IMR-90 (cell line): ENCODE results near the gene DAAM1. TPM values are rescaled to one million over a fixed set of nuclear protein-coding genes. Genes with fewer than 3 reads are reported as not detected.

Source experiments
- ATAC-seq: fragments of 200-7000 bp; cut with Tn5 transposase; 2 replicates; pipeline ENCODE4 v1.9.1; 2020; ENCODE audit warnings: low read depth, mild to moderate bottlenecking, moderate library complexity
- BruUV-seq: library from RNA; stranded (reverse); fragments of 400-500 nt; replicated peaks from 2 replicates; lab custom pipeline; 2021; lab: Mats Ljungman, UMichigan
- CTCF ChIA-PET: fragments of 300-600 bp; formaldehyde crosslinking; extraction: SDS; loops from one replicate; lab custom pipeline; 2021; ENCODE audit warnings: antibody characterized with exemption; lab: Yijun Ruan, JAX
- POLR2A ChIA-PET: fragments of 300-600 bp; sonication (Branson Sonifier 250); formaldehyde crosslinking; loops from one replicate; lab custom pipeline; 2022; ENCODE audit warnings: antibody characterized with exemption; ENCODE audit not compliant: unreplicated experiment; lab: Charles Lee
- DNase-seq: peaks from one replicate; pipeline ENCODE4 v3.0.0; 2013
- H2AFZ ChIP-seq: replicated peaks from 2 replicates; pipeline ENCODE3; 2013; ENCODE audit warnings: low read length, mild to moderate bottlenecking; ENCODE audit not compliant: poor library complexity
- H2AK5ac ChIP-seq: 2 replicates; pipeline ENCODE4 v1.6.1; 2013; ENCODE audit warnings: low read depth, low read length, inconsistent platforms
- H2AK9ac ChIP-seq: replicated peaks from 2 replicates; pipeline ENCODE3; 2013; ENCODE audit warnings: mild to moderate bottlenecking, low read depth, low read length, moderate library complexity; ENCODE audit not compliant: poor library complexity
- H2BK120ac ChIP-seq: 2 replicates; pipeline ENCODE4 v1.6.1; 2013; ENCODE audit warnings: low read depth, low read length, inconsistent platforms
- H2BK15ac ChIP-seq: 3 replicates; pipeline ENCODE4 v1.6.1; 2013; ENCODE audit warnings: low read depth, low read length, inconsistent platforms
- H2BK20ac ChIP-seq: 2 replicates; pipeline ENCODE4 v1.6.1; 2013; ENCODE audit warnings: low read depth, mild to moderate bottlenecking, inconsistent platforms, low read length, moderate library complexity
- H2BK5ac ChIP-seq: 2 replicates; pipeline ENCODE4 v1.6.1; 2013; ENCODE audit warnings: mild to moderate bottlenecking, low read depth, low read length, inconsistent platforms; ENCODE audit not compliant: poor library complexity, severe bottlenecking
- H3K14ac ChIP-seq: replicated peaks from 2 replicates; pipeline ENCODE4 v1.6.1; 2013; ENCODE audit warnings: low read depth, low read length, inconsistent platforms
- H3K18ac ChIP-seq: 2 replicates; pipeline ENCODE4 v1.6.1; 2013; ENCODE audit warnings: low read depth, low read length, control low read depth
- H3K23ac ChIP-seq: 2 replicates; pipeline ENCODE4 v1.6.1; 2013; ENCODE audit warnings: low read depth, low read length, inconsistent platforms
- H3K27ac ChIP-seq: 2 replicates; pipeline ENCODE4 v1.5.1; 2013; ENCODE audit warnings: mild to moderate bottlenecking, control low read depth, low read length; ENCODE audit not compliant: insufficient read depth
- H3K27me3 ChIP-seq: 2 replicates; pipeline ENCODE4 v1.6.1; 2013; ENCODE audit warnings: low read length; ENCODE audit not compliant: control insufficient read depth, insufficient read depth
- H3K36me3 ChIP-seq: 2 replicates; pipeline ENCODE4 v1.6.1; 2013; ENCODE audit warnings: low read length, mixed read lengths; ENCODE audit not compliant: control insufficient read depth, insufficient read depth
- H3K4ac ChIP-seq: 2 replicates; pipeline ENCODE4 v1.6.1; 2013; ENCODE audit warnings: low read depth, low read length, inconsistent platforms
- H3K4me1 ChIP-seq: 2 replicates; pipeline ENCODE4 v1.6.1; 2013; ENCODE audit warnings: low read length, mixed read lengths; ENCODE audit not compliant: control insufficient read depth, insufficient read depth
- H3K4me2 ChIP-seq: 2 replicates; pipeline ENCODE4 v1.6.1; 2013; ENCODE audit warnings: low read depth, mild to moderate bottlenecking, control low read depth, low read length, moderate library complexity
- H3K4me3 ChIP-seq: 2 replicates; pipeline ENCODE4 v1.5.1; 2013; ENCODE audit warnings: low read depth, mild to moderate bottlenecking, control low read depth, low read length, moderate library complexity; ENCODE audit not compliant: insufficient read depth
- H3K56ac ChIP-seq: 2 replicates; pipeline ENCODE4 v1.6.1; 2013; ENCODE audit warnings: low read length, inconsistent platforms; ENCODE audit not compliant: insufficient read depth; ENCODE audit errors: extremely low read depth
- H3K79me1 ChIP-seq, 2 experiments: 2 replicates each; pipeline ENCODE4 v1.6.1; 2013; ENCODE audit warnings: low read length in 2 of 2, inconsistent platforms in 1 of 2, low read depth in 1 of 2
- H3K9ac ChIP-seq: 2 replicates; pipeline ENCODE4 v1.6.1; 2013; ENCODE audit warnings: low read depth, low read length, control low read depth
- H3K9me1 ChIP-seq: 2 replicates; pipeline ENCODE4 v1.6.1; 2013; ENCODE audit warnings: low read length, inconsistent platforms; ENCODE audit not compliant: insufficient read depth
- H3K9me3 ChIP-seq: 2 replicates; pipeline ENCODE4 v1.6.1; 2013; ENCODE audit warnings: low read length; ENCODE audit not compliant: control insufficient read depth, insufficient read depth
- H4K20me1 ChIP-seq: 2 replicates; pipeline ENCODE4 v1.6.1; 2013; ENCODE audit warnings: low read length, inconsistent platforms; ENCODE audit not compliant: insufficient read depth
- H4K5ac ChIP-seq: 2 replicates; pipeline ENCODE4 v1.6.1; 2013; ENCODE audit warnings: mild to moderate bottlenecking, low read depth, low read length, control low read depth
- H4K8ac ChIP-seq, 2 experiments: 2 replicates each; pipeline ENCODE4 v1.6.1; 2013; ENCODE audit warnings: low read depth in 2 of 2, low read length in 2 of 2, control low read depth in 1 of 2, inconsistent platforms in 1 of 2
- H4K91ac ChIP-seq: 2 replicates; pipeline ENCODE4 v1.6.1; 2013; ENCODE audit warnings: low read depth, low read length, inconsistent platforms; ENCODE audit not compliant: insufficient read depth
- CEBPB ChIP-seq: IDR thresholded peaks from 2 replicates; pipeline ENCODE4 v1.6.1; 2012; ENCODE audit warnings: low read depth, low read length, improper control_type of control experiment
- CTCF ChIP-seq: conservative IDR thresholded peaks from 2 replicates; pipeline ENCODE4 v1.5.1; 2012; ENCODE audit warnings: mild to moderate bottlenecking, low read depth, low read length, improper control_type of control experiment
- MXI1 ChIP-seq: IDR thresholded peaks from 2 replicates; pipeline ENCODE4 v1.6.1; 2012; ENCODE audit warnings: low read depth, mild to moderate bottlenecking, low read length, moderate library complexity, borderline replicate concordance
- WGBS, 2 experiments: methylation state at CpG; one replicate each; pipeline versions ENCODE4 v1.1.5 to v1.1.7; 2013; ENCODE audit warnings: missing lambda C conversion rate in 2 of 2; ENCODE audit not compliant: insufficient read length in 1 of 2; ENCODE audit errors: extremely low coverage in 2 of 2; 5-methylcytosine and 5-hydroxymethylcytosine counted together
- dilution Hi-C: fragments of 300-500 bp; cut with HindIII; formaldehyde crosslinking; loops from one replicate; pipeline ENCODE4 v1.14.3; 2018; ENCODE audit warnings: low sequenced_read_pairs; ENCODE audit not compliant: unreplicated experiment
- in situ Hi-C: fragments of 300-500 bp; cut with MboI; formaldehyde crosslinking; loops from 3 replicates; pipeline ENCODE4 v1.14.3; 2019; ENCODE audit warnings: low sequenced_read_pairs, inconsistent platforms, mixed read lengths
- intact Hi-C: fragments of 100-400 bp; cut with micrococcal nuclease; formaldehyde crosslinking; loops from 2 replicates; pipeline ENCODE4 v1.10.0; 2022
- polyA plus RNA-seq, 3 experiments: library from polyadenylated mRNA; depleted of rRNA; stranded (reverse); fragments of >200 nt; gene quantifications; 2 replicates each; pipeline ENCODE4 v1.2.3, GENCODE V29; 2012; ENCODE audit warnings: low replicate concordance in 1 of 3
- total RNA-seq: library from RNA; depleted of rRNA; stranded (reverse); fragments of >200 nt; gene quantifications from 2 replicates; pipeline ENCODE4 v1.2.3, GENCODE V29; 2012

The DAAM1 gene
- total and polyA plus RNA-seq, 2 of the 4 experiments (the other 2 are of a cell fraction) = 4.8 to 5.4 TPM

- Histone ChIP-seq H2BK5ac (no peak overlapping the region), H4K20me1 (no peaks in the 10 kb centered on the region), H3K18ac (no peak overlapping the region), H3K36me3 (peaks cover 9% of the 10 kb centered on the region), H2BK20ac (no peak overlapping the region), H3K27me3 (no peaks in the 10 kb centered on the region), H3K4me1 (peaks cover 13% of the 10 kb centered on the region), H3K4ac (no peak overlapping the region), H3K23ac (peak overlapping the region; percentile 22; the same call in 1 of the 2 replicates), H2AK9ac (no peak overlapping the region), H3K56ac (no peak overlapping the region), H3K27ac (no peak overlapping the region), H4K91ac (no peak overlapping the region), H3K79me1 (no peaks in the 10 kb centered on the region; a peak in 1 of 4 replicates), H3K9ac (no peak overlapping the region), H4K5ac (no peak overlapping the region), H3K9me3 (no peaks in the 10 kb centered on the region), H3K4me3 (no peak overlapping the region), H4K8ac (no peak overlapping the region), H3K9me1 (peaks cover 9% of the 10 kb centered on the region), H2BK15ac (no peak overlapping the region), H2BK120ac (no peak overlapping the region), H2AFZ (peak overlapping the region; percentile 9), H3K4me2 (no peak overlapping the region), H2AK5ac (no peak overlapping the region), H3K14ac (no peak overlapping the region)
- POLR2A ChIA-PET = no interaction called here
- CTCF ChIA-PET = no interaction called here
- dilution Hi-C loops (no loop called here), in situ Hi-C loops (no loop called here), intact Hi-C loops (no loop called here)
- whole genome bisulfite sequencing, 2 experiments = no CpG with 5 or more reads among the region's 1 CpG
- BruUV-seq = no TSS peak
- ATAC-seq = no peak
- DNase-seq = peak; percentile 67
- TF ChIP-seq MXI1 (no peak), CEBPB (peak; percentile 65), CTCF (no peak)
These were observed 169.6 kb downstream of the DAAM1 start for GRCh38 chr14:59358102-59358501.
